HepG2 (cell line): ENCODE results near the gene CERS6. TPM values are rescaled to one million over a fixed set of nuclear protein-coding genes. Genes with fewer than 3 reads are reported as not detected.

Experiments
- ATAC-seq: fragments of 200-7000 bp; cut with Tn5 transposase; 3 replicates; pipeline ENCODE4 v1.9.1; 2020; ENCODE audit warnings: mild to moderate bottlenecking, moderate library complexity
- BruUV-seq: library from RNA; stranded (reverse); fragments of 400-500 nt; replicated peaks from 2 replicates; lab custom pipeline; 2021; lab: Mats Ljungman, UMichigan
- CTCF ChIA-PET: fragments of 300-600 bp; formaldehyde crosslinking; extraction: SDS; loops from one replicate; lab custom pipeline; 2021; ENCODE audit warnings: low total read pairs, inconsistent platforms, low intra/inter-chr PET ratio; lab: Yijun Ruan, JAX
- POLR2A ChIA-PET: fragments of 350-600 bp; sonication (Branson Sonifier 250); formaldehyde crosslinking; loops from one replicate; lab custom pipeline; 2020; ENCODE audit warnings: antibody characterized with exemption, inconsistent platforms; lab: Yijun Ruan, JAX
- DNase-seq: peaks from one replicate; pipeline ENCODE4 v3.0.0-alpha.2; 2015; ENCODE audit warnings: low spot score
- FAIRE-seq: peaks from 3 replicates; lab custom pipeline; 2011; peaks lifted over from hg19 to GRCh38; lab: Jason Lieb, UNC
- H2AFZ ChIP-seq: one replicate; pipeline ENCODE4 v1.6.1; 2011; ENCODE audit warnings: low read length, inconsistent platforms
- H3K27ac ChIP-seq: fragments of 300-600 bp; 3 replicates; pipeline ENCODE4 v1.8.0; 2011; ENCODE audit warnings: mixed run types, mild to moderate bottlenecking, mixed read lengths, low read length, inconsistent platforms; ENCODE audit not compliant: insufficient read depth; ENCODE audit errors: extremely low read length
- H3K27me3 ChIP-seq, 2 experiments: fragments of 200-600 bp in 1 of 2; 2 replicates in 1 of 2; 3 replicates in 1 of 2; pipeline versions ENCODE4 v1.6.0 to v1.8.0; 2011; ENCODE audit warnings: low read length in 2 of 2, mild to moderate bottlenecking in 2 of 2, moderate library complexity in 2 of 2, inconsistent platforms in 1 of 2; ENCODE audit not compliant: insufficient read depth in 2 of 2, control insufficient read depth in 1 of 2
- H3K36me3 ChIP-seq, 2 experiments: fragments of 200-600 bp in 1 of 2; replicated peaks in 1 of 2; 2 replicates in 1 of 2; 3 replicates in 1 of 2; pipeline versions ENCODE4 v1.5.1 to v1.8.0; 2011; ENCODE audit warnings: low read length in 2 of 2, inconsistent platforms in 1 of 2; ENCODE audit not compliant: insufficient read depth in 2 of 2, control insufficient read depth in 1 of 2
- H3K4me1 ChIP-seq: 2 replicates; pipeline ENCODE4 v1.5.1; 2012; ENCODE audit warnings: low read length, inconsistent platforms; ENCODE audit not compliant: insufficient read depth
- H3K4me2 ChIP-seq: 2 replicates; pipeline ENCODE4 v1.6.0; 2011; ENCODE audit warnings: low read depth, low read length, inconsistent platforms
- H3K4me3 ChIP-seq, 3 experiments: fragments of 200-600 bp in 1 of 3; sonication (generic), shearing (Covaris generic) in 1 of 3; replicated peaks in 1 of 3; 2 replicates each; pipeline ENCODE4 v1.5.1; 2011 to 2016; ENCODE audit warnings: low read length in 3 of 3, inconsistent platforms in 2 of 3, low read depth in 2 of 3, mild to moderate bottlenecking in 2 of 3, control low read depth in 1 of 3, mixed read lengths in 1 of 3; ENCODE audit not compliant: insufficient read depth in 1 of 3
- H3K79me2 ChIP-seq: one replicate; pipeline ENCODE4 v1.6.1; 2011; ENCODE audit warnings: low read length, inconsistent platforms; ENCODE audit not compliant: insufficient read depth
- H3K9ac ChIP-seq: 2 replicates; pipeline ENCODE4 v1.6.0; 2011; ENCODE audit warnings: mild to moderate bottlenecking, low read depth, low read length, inconsistent platforms; ENCODE audit not compliant: insufficient read depth
- H3K9me3 ChIP-seq: 2 replicates; pipeline ENCODE4 v1.5.1; 2012; ENCODE audit warnings: mild to moderate bottlenecking, low read length
- H4K20me1 ChIP-seq: 2 replicates; pipeline ENCODE4 v1.6.0; 2011; ENCODE audit warnings: inconsistent platforms, mild to moderate bottlenecking, low read length, moderate library complexity; ENCODE audit not compliant: insufficient read depth
- AKAP8 ChIP-seq: sonication (generic); formaldehyde crosslinking; IDR thresholded peaks from 2 replicates; pipeline ENCODE4 v1.5.1; 2020; ENCODE audit warnings: mild to moderate bottlenecking, missing genetic modification reagents
- BRF2 ChIP-seq: sonication (generic); formaldehyde crosslinking; IDR thresholded peaks from 2 replicates; pipeline ENCODE4 v1.8.1; 2022; ENCODE audit warnings: mild to moderate bottlenecking, missing genetic modification reagents
- CHCHD3 ChIP-seq: sonication (generic); formaldehyde crosslinking; IDR thresholded peaks from 2 replicates; pipeline ENCODE4 v1.8.0; 2022; ENCODE audit warnings: mild to moderate bottlenecking, missing genetic modification reagents, moderate library complexity
- E2F5 ChIP-seq: sonication (generic); formaldehyde crosslinking; conservative IDR thresholded peaks from 2 replicates; pipeline ENCODE4 v1.4.0; 2020; ENCODE audit warnings: missing genetic modification reagents
- HNF4A ChIP-seq: sonication (generic); formaldehyde crosslinking; IDR thresholded peaks from 2 replicates; pipeline ENCODE4 v1.4.0; 2020; ENCODE audit warnings: missing genetic modification reagents
- HOXA3 ChIP-seq: sonication (generic); formaldehyde crosslinking; IDR thresholded peaks from 2 replicates; pipeline ENCODE4 v1.5.0; 2020; ENCODE audit warnings: missing genetic modification reagents
- JUN ChIP-seq: sonication (generic); formaldehyde crosslinking; IDR thresholded peaks from 2 replicates; pipeline ENCODE4 v1.4.0; 2020; ENCODE audit warnings: mild to moderate bottlenecking, missing genetic modification reagents
- KDM5A ChIP-seq: fragments of 200-600 bp; sonication (generic); IDR thresholded peaks from 2 replicates; pipeline ENCODE4 v1.7.0; 2018; ENCODE audit warnings: antibody characterized with exemption, mild to moderate bottlenecking, low read length, borderline replicate concordance
- ONECUT2 ChIP-seq: sonication (generic); formaldehyde crosslinking; IDR thresholded peaks from 2 replicates; pipeline ENCODE4 v1.4.0; 2020; ENCODE audit warnings: missing genetic modification reagents
- PLRG1 ChIP-seq: fragments of 450-650 bp; conservative IDR thresholded peaks from 2 replicates; pipeline ENCODE4 v1.6.1; 2016
- SP4 ChIP-seq: sonication (generic); formaldehyde crosslinking; IDR thresholded peaks from 2 replicates; pipeline ENCODE4 v1.8.1; 2023; ENCODE audit warnings: mild to moderate bottlenecking, missing genetic modification reagents
- ZBTB43 ChIP-seq: sonication (generic); formaldehyde crosslinking; conservative IDR thresholded peaks from 2 replicates; pipeline ENCODE4 v1.4.0; 2020; ENCODE audit warnings: missing genetic modification reagents
- ZFP1 ChIP-seq: IDR thresholded peaks from 2 replicates; pipeline ENCODE4 v1.6.1; 2016
- ZNF841 ChIP-seq: sonication (generic); formaldehyde crosslinking; IDR thresholded peaks from 2 replicates; pipeline ENCODE4 v1.8.1; 2023; ENCODE audit warnings: missing genetic modification reagents, borderline replicate concordance
- ZSCAN30 ChIP-seq: sonication (generic); formaldehyde crosslinking; IDR thresholded peaks from 2 replicates; pipeline ENCODE4 v1.5.0; 2020; ENCODE audit warnings: mild to moderate bottlenecking, missing genetic modification reagents
- WGBS: methylation state at CpG from one replicate; pipeline ENCODE4 v1.1.6; 2017; ENCODE audit warnings: low lambda C conversion rate; 5-methylcytosine and 5-hydroxymethylcytosine counted together
- in situ Hi-C: cut with HindIII; loops from 2 replicates; pipeline ENCODE4 v1.10.0; 2017; ENCODE audit warnings: low pct_unique_long_range_greater_than_20kb; ENCODE audit not compliant: extremely low pct_ligation_motif_present
- intact Hi-C: fragments of 100-400 bp; cut with micrococcal nuclease; formaldehyde crosslinking; loops from one replicate; pipeline ENCODE4 v1.10.0; 2022; ENCODE audit not compliant: unreplicated experiment
- polyA plus RNA-seq, 8 experiments: library from polyadenylated mRNA; depleted of rRNA in 3 of 8; stranded (reverse) in 7 of 8; unstranded in 1 of 8; fragments of >200 nt; fragmentation: Illumina TruSeq in 4 of 8; extraction: Trizol in 4 of 8; gene quantifications; 2 replicates each; pipeline versions ENCODE4 v1.2.1 to v1.2.3, GENCODE V29; 2011 to 2016; ENCODE audit warnings: low read depth in 4 of 8, missing spikeins in 1 of 8, mixed read lengths in 1 of 8; ENCODE audit not compliant: insufficient read depth in 1 of 8
- total RNA-seq, 5 experiments: library from RNA; depleted of rRNA; stranded (reverse); fragments of >200 nt; fragmentation: Illumina TruSeq; extraction: Trizol; gene quantifications; 2 replicates each; pipeline ENCODE4 v1.2.3, GENCODE V29; 2016; ENCODE audit warnings: low read depth in 1 of 5
- TF ChIP-seq, protein P1 (sequence below): IDR thresholded peaks from 2 replicates; pipeline ENCODE4 v1.6.1; 2016; ENCODE audit warnings: mild to moderate bottlenecking

Gene CERS6
- total and polyA plus RNA-seq, 2 of the 13 experiments (the other 11 are each of a cell fraction or from before 2014, with no cell fraction given): 10.1 to 20.3 TPM

- H3K4me3 ChIP-seq: no peak overlapping the region
- no peaks in the 10 kb centered on the region for H3K4me1 ChIP-seq
- no peak for FAIRE-seq
- no peaks in the 10 kb centered on the region for H3K9me3 ChIP-seq
- H3K27ac ChIP-seq: no peak overlapping the region
- no peak overlapping the region for H2AFZ ChIP-seq
- intact Hi-C loops (no loop called here), in situ Hi-C loops (no loop called here)
- no peak overlapping the region for H3K4me2 ChIP-seq
- no peak overlapping the region for H3K9ac ChIP-seq
- ChIA-PET CTCF (no interaction called here), POLR2A (no interaction called here)
- H3K36me3 ChIP-seq: no peaks in the 10 kb centered on the region
- BruUV-seq: no TSS peak
- no peaks in the 10 kb centered on the region for H3K79me2 ChIP-seq
- H3K27me3 ChIP-seq: no peaks in the 10 kb centered on the region
- no peaks in the 10 kb centered on the region for H4K20me1 ChIP-seq
- no peak for DNase-seq
- WGBS: 97% methylated on average over 10 of the region's 10 CpGs
- ATAC-seq: no peak
- TF ChIP-seq SP4 (CRISPR knock-in tag) (no peak), HOXA3 (no peak), HNF4A (CRISPR knock-in tag) (no peak), KDM5A (no peak), ZFP1 (no peak), E2F5 (CRISPR knock-in tag) (no peak), ONECUT2 (CRISPR knock-in tag) (no peak), ZSCAN30 (CRISPR knock-in tag) (no peak), ZBTB43 (CRISPR knock-in tag) (no peak), AKAP8 (no peak), ZNF841 (no peak), CHCHD3 (CRISPR knock-in tag) (no peak), JUN (no peak), BRF2 (CRISPR knock-in tag) (no peak), PLRG1 (no peak)
- TF ChIP-seq, protein P1, sequence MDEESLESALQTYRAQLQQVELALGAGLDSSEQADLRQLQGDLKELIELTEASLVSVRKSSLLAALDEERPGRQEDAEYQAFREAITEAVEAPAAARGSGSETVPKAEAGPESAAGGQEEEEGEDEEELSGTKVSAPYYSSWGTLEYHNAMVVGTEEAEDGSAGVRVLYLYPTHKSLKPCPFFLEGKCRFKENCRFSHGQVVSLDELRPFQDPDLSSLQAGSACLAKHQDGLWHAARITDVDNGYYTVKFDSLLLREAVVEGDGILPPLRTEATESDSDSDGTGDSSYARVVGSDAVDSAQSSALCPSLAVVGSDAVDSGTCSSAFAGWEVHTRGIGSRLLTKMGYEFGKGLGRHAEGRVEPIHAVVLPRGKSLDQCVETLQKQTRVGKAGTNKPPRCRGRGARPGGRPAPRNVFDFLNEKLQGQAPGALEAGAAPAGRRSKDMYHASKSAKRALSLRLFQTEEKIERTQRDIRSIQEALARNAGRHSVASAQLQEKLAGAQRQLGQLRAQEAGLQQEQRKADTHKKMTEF (CRISPR knock-in tag): no peak
Observed at GRCh38 chr2:168678153-168678853, 222.2 kb downstream of the CERS6 start.
